Upper lobe of left lung (tissue), 6 donors: ENCODE results near the gene PER3. TPM values are rescaled to one million over a fixed set of nuclear protein-coding genes. Genes with fewer than 3 reads are reported as not detected.

Source experiments
- ATAC-seq, 2 donors: fragments of 200-7000 bp; cut with Tn5 transposase; one replicate each; pipeline ENCODE4 v1.9.1; 2022; ENCODE audit warnings: mild to moderate bottlenecking in 2 of 2, moderate library complexity in 2 of 2; ENCODE audit not compliant: low FRiP score in 2 of 2
- DNase-seq, 2 donors: peaks; one replicate each; pipeline ENCODE4 v3.0.0-alpha.2; 2019 to 2020
- H3K27ac ChIP-seq, 4 donors: fragments of 200-600 bp; sonication (generic); one replicate each; pipeline ENCODE4 v1.5.1; 2016 to 2019
- H3K27me3 ChIP-seq, 4 donors: fragments of 200-600 bp; sonication (generic); one replicate each; pipeline ENCODE4 v1.5.1; 2017 to 2019
- H3K36me3 ChIP-seq, 4 donors: fragments of 200-600 bp; sonication (generic); one replicate each; pipeline ENCODE4 v1.5.1; 2016 to 2019
- H3K4me1 ChIP-seq, 4 donors: fragments of 200-600 bp; sonication (generic); one replicate each; pipeline ENCODE4 v1.5.1; 2018 to 2019
- H3K4me3 ChIP-seq, 4 donors: fragments of 200-600 bp; sonication (generic); one replicate each; pipeline ENCODE4 v1.5.1; 2017 to 2019; ENCODE audit warnings: mild to moderate bottlenecking in 2 of 4, moderate library complexity in 1 of 4
- H3K9me3 ChIP-seq, 4 donors: fragments of 200-600 bp; sonication (generic); one replicate each; pipeline ENCODE4 v1.5.1; 2018 to 2019
- CTCF ChIP-seq, 6 experiments: fragments of 450-650 bp in 4 of 6; fragments of 200-600 bp in 2 of 6; sonication (generic) in 2 of 6; IDR thresholded peaks; one replicate each; pipeline ENCODE4 v1.5.1; 2016 to 2019; ENCODE audit warnings: antibody characterized with exemption in 6 of 6
- EP300 ChIP-seq, 4 donors: sonication (generic); formaldehyde crosslinking; IDR thresholded peaks; one replicate each; pipeline ENCODE4 v1.5.1; 2017; ENCODE audit warnings: antibody characterized with exemption in 4 of 4, control low read depth in 2 of 4
- POLR2A ChIP-seq, 4 donors: fragments of 450-650 bp; IDR thresholded peaks; one replicate each; pipeline ENCODE4 v1.5.1; 2016 to 2017; ENCODE audit warnings: antibody characterized with exemption in 4 of 4, mild to moderate bottlenecking in 2 of 4
- POLR2AphosphoS5 ChIP-seq, 2 donors: sonication (generic); formaldehyde crosslinking; IDR thresholded peaks; one replicate each; pipeline ENCODE4 v1.5.1; 2017; ENCODE audit warnings: antibody characterized with exemption in 2 of 2
- whole genome bisulfite sequencing, 2 donors: methylation state at CpG; one replicate each; pipeline ENCODE4 v1.1.5; 2017 to 2018; 5-methylcytosine and 5-hydroxymethylcytosine counted together
- total RNA-seq, 6 donors: library from RNA; depleted of rRNA in 4 of 6; stranded (reverse); fragments of >200 nt in 4 of 6; gene quantifications; one replicate each; pipeline versions ENCODE4 v1.1.0 to v1.2.1, GENCODE V29; 2016 to 2021
- donor health status: DM: no; HTN: no; CAD: no; lungs with moderate emphysema.
- donor health status: DM: no; HTN: yes; CAD: no; lungs with severe emphysema.

PER3 gene
- total RNA-seq, 6 donors from 2014 or later: 20.1 to 43.0 (median 26.9) TPM

- no peak overlapping the region for H3K4me3 ChIP-seq
- WGBS, 2 donors: 91 to 92% methylated on average over 7 of the region's 7 CpGs
- no peaks in the 10 kb centered on the region for H3K4me1 ChIP-seq
- H3K9me3 ChIP-seq: no peaks in the 10 kb centered on the region
- TF ChIP-seq POLR2AphosphoS5 (IDR thresholded peaks at IDR 0.05) (no peak), EP300 (IDR thresholded peaks at IDR 0.05) (no peak), POLR2A (IDR thresholded peaks at IDR 0.05) (no peak)
- ATAC-seq (no peak), DNase-seq (no peak)
- no peaks in the 10 kb centered on the region for H3K36me3 ChIP-seq
- H3K27ac ChIP-seq: no peak overlapping the region
- H3K27me3 ChIP-seq: no peaks in the 10 kb centered on the region
Observed at GRCh38 chr1:7859406-7859805, 75.3 kb downstream of the PER3 start.

- TF ChIP-seq EP300 (IDR thresholded peaks at IDR 0.05) (no peak), POLR2AphosphoS5 (IDR thresholded peaks at IDR 0.05) (no peak), CTCF (IDR thresholded peaks at IDR 0.05) (no peak), POLR2A (IDR thresholded peaks at IDR 0.05) (no peak)
- no peaks in the 10 kb centered on the region for H3K27me3 ChIP-seq
- H3K4me1 ChIP-seq: no peaks in the 10 kb centered on the region
- H3K9me3 ChIP-seq: no peaks in the 10 kb centered on the region
- 85 to 88% methylated on average over 9 of the region's 9 CpGs for WGBS, 2 donors
- no peak overlapping the region for H3K27ac ChIP-seq
- no peak for DNase-seq
- ATAC-seq: no peak
- H3K36me3 ChIP-seq: no peaks in the 10 kb centered on the region
- H3K4me3 ChIP-seq: no peak overlapping the region
Observed at GRCh38 chr1:7860130-7860529, 76.0 kb downstream of the PER3 start.

GRCh38 chr1:7861452-7861851, 77.4 kb downstream of the PER3 start:
- no peak overlapping the region for H3K27ac ChIP-seq
- ATAC-seq (no peak), DNase-seq (no peak)
- no peaks in the 10 kb centered on the region for H3K36me3 ChIP-seq
- no peaks in the 10 kb centered on the region for H3K27me3 ChIP-seq
- TF ChIP-seq CTCF (IDR thresholded peaks at IDR 0.05) (no peak), POLR2A (IDR thresholded peaks at IDR 0.05) (no peak), POLR2AphosphoS5 (IDR thresholded peaks at IDR 0.05) (no peak), EP300 (IDR thresholded peaks at IDR 0.05) (no peak)
- no peak overlapping the region for H3K4me3 ChIP-seq
- no peaks in the 10 kb centered on the region for H3K9me3 ChIP-seq
- no peaks in the 10 kb centered on the region for H3K4me1 ChIP-seq
- 86 to 91% methylated on average over 14 to 15 of the region's 15 CpGs for WGBS, 2 donors

GRCh38 chr1:7862211-7863060, 78.3 kb downstream of the PER3 start:
- TF ChIP-seq CTCF (IDR thresholded peaks at IDR 0.05) (no peak), EP300 (IDR thresholded peaks at IDR 0.05) (no peak), POLR2AphosphoS5 (IDR thresholded peaks at IDR 0.05) (no peak), POLR2A (IDR thresholded peaks at IDR 0.05) (no peak)
- Histone ChIP-seq H3K27ac (no peak overlapping the region), H3K4me3 (no peak overlapping the region), H3K36me3 (no peaks in the 10 kb centered on the region), H3K9me3 (no peaks in the 10 kb centered on the region), H3K4me1 (no peaks in the 10 kb centered on the region), H3K27me3 (no peaks in the 10 kb centered on the region)
- no peak for ATAC-seq
- WGBS, 2 donors: 91 to 93% methylated on average over 15 to 17 of the region's 17 CpGs
- no peak for DNase-seq

- Histone ChIP-seq H3K27me3 (no peaks in the 10 kb centered on the region), H3K9me3 (no peaks in the 10 kb centered on the region), H3K27ac (no peak overlapping the region), H3K4me1 (no peaks in the 10 kb centered on the region), H3K4me3 (no peak overlapping the region), H3K36me3 (no peaks in the 10 kb centered on the region)
- DNase-seq (peak in 1 of 2 donors; percentile 50), ATAC-seq (no peak)
- TF ChIP-seq CTCF (IDR thresholded peaks at IDR 0.05) (no peak), EP300 (IDR thresholded peaks at IDR 0.05) (no peak)
- 69 to 82% methylated on average over 14 to 17 of the region's 17 CpGs for WGBS, 2 donors
Observed at GRCh38 chr1:7863756-7864328, 79.8 kb downstream of the PER3 start.
